C4-2B (cell line): ENCODE results near the gene HNF4A.

Source experiments
- ZFX ChIP-seq: fragments of 450-650 bp; IDR thresholded peaks from 2 replicates; pipeline ENCODE4 v1.6.1; 2017
- TF ChIP-seq, protein P1 (sequence below): fragments of 450-650 bp; conservative IDR thresholded peaks from 2 replicates; pipeline ENCODE4 v1.5.1; 2017; ENCODE audit warnings: mild to moderate bottlenecking

DNA sequence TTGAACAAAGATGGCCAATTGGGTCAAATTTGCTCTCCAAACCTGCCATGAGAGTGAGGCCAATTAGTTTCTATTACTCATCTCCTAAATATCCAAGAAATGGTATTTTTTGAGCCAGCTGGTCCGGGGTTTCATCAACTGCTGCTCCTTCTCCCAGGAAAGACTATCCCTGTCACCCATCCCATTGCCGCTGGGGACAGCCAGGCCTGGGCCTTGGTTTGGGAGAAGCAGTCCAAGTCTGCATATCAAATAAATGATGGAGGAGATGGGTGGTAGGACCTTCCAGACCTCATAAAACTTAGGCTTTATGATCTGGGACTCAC, 73.5 kb downstream of the HNF4A start:
- TF ChIP-seq, protein P1, sequence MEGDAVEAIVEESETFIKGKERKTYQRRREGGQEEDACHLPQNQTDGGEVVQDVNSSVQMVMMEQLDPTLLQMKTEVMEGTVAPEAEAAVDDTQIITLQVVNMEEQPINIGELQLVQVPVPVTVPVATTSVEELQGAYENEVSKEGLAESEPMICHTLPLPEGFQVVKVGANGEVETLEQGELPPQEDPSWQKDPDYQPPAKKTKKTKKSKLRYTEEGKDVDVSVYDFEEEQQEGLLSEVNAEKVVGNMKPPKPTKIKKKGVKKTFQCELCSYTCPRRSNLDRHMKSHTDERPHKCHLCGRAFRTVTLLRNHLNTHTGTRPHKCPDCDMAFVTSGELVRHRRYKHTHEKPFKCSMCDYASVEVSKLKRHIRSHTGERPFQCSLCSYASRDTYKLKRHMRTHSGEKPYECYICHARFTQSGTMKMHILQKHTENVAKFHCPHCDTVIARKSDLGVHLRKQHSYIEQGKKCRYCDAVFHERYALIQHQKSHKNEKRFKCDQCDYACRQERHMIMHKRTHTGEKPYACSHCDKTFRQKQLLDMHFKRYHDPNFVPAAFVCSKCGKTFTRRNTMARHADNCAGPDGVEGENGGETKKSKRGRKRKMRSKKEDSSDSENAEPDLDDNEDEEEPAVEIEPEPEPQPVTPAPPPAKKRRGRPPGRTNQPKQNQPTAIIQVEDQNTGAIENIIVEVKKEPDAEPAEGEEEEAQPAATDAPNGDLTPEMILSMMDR = no peak
- no peak for TF ChIP-seq ZFX
